HG03097 (cell line): Measurements from ENCODE around the gene DPY19L3.
"Not testable (repeated sequence)": the region's sequence is repeated elsewhere in the genome, so short reads cannot be mapped to it uniquely, and the experiment has no call there.

ENCODE experiments used
- ATAC-seq: cut with Tn5 transposase; IDR thresholded peaks from one replicate; pipeline ENCODE4 v1.9.1; 2021; ENCODE audit not compliant: unreplicated experiment, low FRiP score

DPY19L3 gene

GRCh38 chr19:32396046-32396652, 9.4 kb upstream of the DPY19L3 start:
- ATAC-seq, result no peak

- ATAC-seq, result no peak
Measured at GRCh38 chr19:32397671-32398101, 7.9 kb upstream of the DPY19L3 start.

GRCh38 chr19:32401992-32402391, 3.6 kb upstream of the DPY19L3 start:
- ATAC-seq, result no peak

GRCh38 chr19:32403291-32403995, 2.1 kb upstream of the DPY19L3 start:
- ATAC-seq, result no peak

- no peak for ATAC-seq
Measured at GRCh38 chr19:32404213-32404932, 1.2 kb upstream of the DPY19L3 start.

- ATAC-seq, result no peak
Measured at GRCh38 chr19:32404933-32405430, 588 bp upstream of the DPY19L3 start.

GRCh38 chr19:32406161-32407003, 812 bp downstream of the DPY19L3 start:
- no peak for ATAC-seq

- no peak for ATAC-seq
Measured at GRCh38 chr19:32407004-32407992, 1.7 kb downstream of the DPY19L3 start.

GRCh38 chr19:32415246-32415645, 9.7 kb downstream of the DPY19L3 start:
- ATAC-seq, result no peak

- no peak for ATAC-seq
Measured at GRCh38 chr19:32415669-32416068, 10.1 kb downstream of the DPY19L3 start.

- ATAC-seq, result no peak
Measured at GRCh38 chr19:32416749-32417456, 11.3 kb downstream of the DPY19L3 start.

GRCh38 chr19:32418155-32418554, 12.6 kb downstream of the DPY19L3 start:
- ATAC-seq, result no peak

GRCh38 chr19:32421589-32422361, 16.2 kb downstream of the DPY19L3 start:
- no peak for ATAC-seq

- no peak for ATAC-seq
Measured at GRCh38 chr19:32422435-32422834, 16.9 kb downstream of the DPY19L3 start.

- not testable (repeated sequence) for ATAC-seq
Measured at GRCh38 chr19:32423944-32424343, 18.4 kb downstream of the DPY19L3 start.

- no peak for ATAC-seq
Measured at GRCh38 chr19:32427536-32427935, 22.0 kb downstream of the DPY19L3 start.

GRCh38 chr19:32436692-32437091, 31.1 kb downstream of the DPY19L3 start:
- no peak for ATAC-seq

- no peak for ATAC-seq
Measured at GRCh38 chr19:32437096-32437495, 31.5 kb downstream of the DPY19L3 start.
